Fibroblast of lung (primary cell): ENCODE data around the gene CDKN2AIP. TPM values are rescaled to one million over a fixed set of nuclear protein-coding genes. Genes with fewer than 3 reads are reported as not detected.

Source experiments
- DNase-seq, 2 donors: peaks; one replicate each; pipeline versions ENCODE4 v3.0.0 to v3.0.0-alpha.2; 2010; ENCODE audit warnings: low read depth in 2 of 2
- H2AFZ ChIP-seq: 2 replicates; pipeline ENCODE4 v1.5.1; 2012; ENCODE audit warnings: low read length, control low read depth, inconsistent platforms
- H3K27ac ChIP-seq: 2 replicates; pipeline ENCODE4 v1.5.1; 2011; ENCODE audit warnings: low read length, control low read depth; ENCODE audit not compliant: insufficient read depth
- H3K27me3 ChIP-seq: 2 replicates; pipeline ENCODE4 v1.5.1; 2011; ENCODE audit warnings: mild to moderate bottlenecking, low read length; ENCODE audit not compliant: control insufficient read depth, insufficient read depth
- H3K36me3 ChIP-seq: 2 replicates; pipeline ENCODE4 v1.5.1; 2011; ENCODE audit warnings: low read length; ENCODE audit not compliant: control insufficient read depth, insufficient read depth
- H3K4me1 ChIP-seq: 2 replicates; pipeline ENCODE4 v1.5.1; 2011; ENCODE audit warnings: low read length; ENCODE audit not compliant: control insufficient read depth, insufficient read depth; ENCODE audit errors: extremely low read depth
- H3K4me2 ChIP-seq: 2 replicates; pipeline ENCODE4 v1.5.1; 2011; ENCODE audit warnings: low read length, control low read depth; ENCODE audit not compliant: insufficient read depth; ENCODE audit errors: extremely low read depth
- H3K4me3 ChIP-seq, 4 experiments: fragments of 200-600 bp in 1 of 4; sonication (generic) in 1 of 4; replicated peaks in 1 of 4; 2 replicates each; pipeline ENCODE4 v1.5.1; 2011 to 2016; ENCODE audit warnings: low read length in 4 of 4, low read depth in 3 of 4, mild to moderate bottlenecking in 3 of 4, control low read depth in 2 of 4, inconsistent platforms in 1 of 4, mixed read lengths in 1 of 4; ENCODE audit not compliant: insufficient read depth in 1 of 4; ENCODE audit errors: control extremely low read depth in 1 of 4
- H3K79me2 ChIP-seq: 2 replicates; pipeline ENCODE4 v1.5.1; 2012; ENCODE audit warnings: mild to moderate bottlenecking, low read length, inconsistent platforms; ENCODE audit not compliant: control insufficient read depth, insufficient read depth
- H3K9ac ChIP-seq: 2 replicates; pipeline ENCODE4 v1.5.1; 2011; ENCODE audit warnings: mild to moderate bottlenecking, low read length, control low read depth; ENCODE audit not compliant: insufficient read depth
- H3K9me3 ChIP-seq: 2 replicates; pipeline ENCODE4 v1.5.1; 2012; ENCODE audit warnings: low read depth, low read length; ENCODE audit not compliant: control insufficient read depth, insufficient read depth
- H4K20me1 ChIP-seq: 2 replicates; pipeline ENCODE4 v1.5.1; 2011; ENCODE audit warnings: low read length; ENCODE audit not compliant: control insufficient read depth, insufficient read depth; ENCODE audit errors: extremely low read depth
- EZH2 ChIP-seq: IDR thresholded peaks from 2 replicates; pipeline ENCODE4 v1.5.1; 2012; ENCODE audit warnings: low read length, control low read depth, mild to moderate bottlenecking; ENCODE audit errors: missing control alignments
- polyA plus RNA-seq, 2 donors: library from polyadenylated mRNA; depleted of rRNA in 1 of 2; stranded (reverse) in 1 of 2; unstranded in 1 of 2; fragments of >200 nt; gene quantifications; 2 replicates each; pipeline ENCODE4 v1.2.1, GENCODE V29; 2011 to 2012; ENCODE audit warnings: missing spikeins in 1 of 2
- total RNA-seq: library from RNA; depleted of rRNA; stranded (reverse); fragments of >200 nt; gene quantifications from 2 replicates; pipeline ENCODE4 v1.2.1, GENCODE V29; 2014
- TF ChIP-seq, protein P1 (sequence below), 2 donors: IDR thresholded peaks in 1 of 2; conservative IDR thresholded peaks in 1 of 2; 1 replicate in 1 of 2; 2 replicates in 1 of 2; pipeline ENCODE4 v1.5.1; 2011 to 2012; ENCODE audit warnings: low read length in 2 of 2, control low read depth in 1 of 2, inconsistent platforms in 1 of 2, low read depth in 1 of 2, mild to moderate bottlenecking in 1 of 2

Gene CDKN2AIP
- total and polyA plus RNA-seq, 2 donors (not counting 1 experiment from before 2014, with no cell fraction given): 15.4 to 20.5 TPM

DNA sequence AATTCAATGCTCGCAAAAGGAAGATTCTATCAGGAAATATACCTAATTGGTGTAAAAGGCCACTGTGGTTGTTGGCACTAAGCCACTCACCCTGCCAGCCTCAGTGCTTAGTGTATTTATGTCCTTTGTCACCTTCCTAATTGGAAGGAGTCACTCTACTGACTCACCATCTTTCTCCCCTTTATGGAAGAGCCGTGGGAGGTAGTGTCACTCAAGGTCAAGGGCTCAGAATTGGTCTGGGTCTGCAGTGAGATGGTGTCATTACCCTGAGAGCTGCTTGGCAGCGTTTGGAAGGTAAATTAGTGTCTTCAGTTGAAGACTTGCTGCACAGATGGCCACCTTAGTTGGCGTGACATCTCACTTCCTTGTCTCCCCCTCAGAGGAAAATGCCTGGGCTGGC lies 41.7 kb upstream of the CDKN2AIP start:
- Histone ChIP-seq H4K20me1 (no peaks in the 10 kb centered on the region), H3K27me3 (no peaks in the 10 kb centered on the region), H3K4me2 (no peak overlapping the region), H3K79me2 (no peaks in the 10 kb centered on the region), H3K27ac (no peak overlapping the region), H3K9me3 (no peaks in the 10 kb centered on the region), H2AFZ (no peak overlapping the region), H3K4me1 (peaks cover 3% of the 10 kb centered on the region), H3K4me3 (no peak overlapping the region), H3K36me3 (no peaks in the 10 kb centered on the region), H3K9ac (no peak overlapping the region)
- DNase-seq: peak in 1 of 2 donors; percentile 22
- TF ChIP-seq, protein P1, sequence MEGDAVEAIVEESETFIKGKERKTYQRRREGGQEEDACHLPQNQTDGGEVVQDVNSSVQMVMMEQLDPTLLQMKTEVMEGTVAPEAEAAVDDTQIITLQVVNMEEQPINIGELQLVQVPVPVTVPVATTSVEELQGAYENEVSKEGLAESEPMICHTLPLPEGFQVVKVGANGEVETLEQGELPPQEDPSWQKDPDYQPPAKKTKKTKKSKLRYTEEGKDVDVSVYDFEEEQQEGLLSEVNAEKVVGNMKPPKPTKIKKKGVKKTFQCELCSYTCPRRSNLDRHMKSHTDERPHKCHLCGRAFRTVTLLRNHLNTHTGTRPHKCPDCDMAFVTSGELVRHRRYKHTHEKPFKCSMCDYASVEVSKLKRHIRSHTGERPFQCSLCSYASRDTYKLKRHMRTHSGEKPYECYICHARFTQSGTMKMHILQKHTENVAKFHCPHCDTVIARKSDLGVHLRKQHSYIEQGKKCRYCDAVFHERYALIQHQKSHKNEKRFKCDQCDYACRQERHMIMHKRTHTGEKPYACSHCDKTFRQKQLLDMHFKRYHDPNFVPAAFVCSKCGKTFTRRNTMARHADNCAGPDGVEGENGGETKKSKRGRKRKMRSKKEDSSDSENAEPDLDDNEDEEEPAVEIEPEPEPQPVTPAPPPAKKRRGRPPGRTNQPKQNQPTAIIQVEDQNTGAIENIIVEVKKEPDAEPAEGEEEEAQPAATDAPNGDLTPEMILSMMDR (conservative IDR thresholded peaks at IDR 0.05 in 1 of 2, IDR thresholded peaks at IDR 0.05 in 1 of 2; ENCODE audit: low read depth in 1 of 2, low read length in 2 of 2): no peak
- TF ChIP-seq EZH2: no peak

DNA sequence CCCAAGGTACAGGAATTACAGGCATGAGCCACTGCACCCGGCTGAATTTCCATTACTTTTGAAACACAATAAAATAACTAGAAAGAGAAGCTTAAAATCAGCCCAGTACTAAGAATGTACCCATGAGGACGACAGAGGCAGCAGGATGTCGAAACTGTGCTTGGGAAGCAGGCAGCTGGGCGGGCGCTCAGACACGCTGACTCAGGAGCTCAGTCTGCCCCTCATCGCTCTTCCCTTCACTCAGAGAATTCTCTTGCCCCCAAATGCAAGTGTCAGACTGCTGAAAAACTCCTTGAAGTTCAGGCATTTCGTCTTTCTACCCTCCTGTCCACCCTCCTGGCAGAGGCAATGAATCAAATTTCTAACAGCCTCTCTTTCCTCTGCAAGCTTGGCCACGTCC lies 41.0 kb upstream of the CDKN2AIP start:
- H3K4me1 ChIP-seq: no peaks in the 10 kb centered on the region

DNA sequence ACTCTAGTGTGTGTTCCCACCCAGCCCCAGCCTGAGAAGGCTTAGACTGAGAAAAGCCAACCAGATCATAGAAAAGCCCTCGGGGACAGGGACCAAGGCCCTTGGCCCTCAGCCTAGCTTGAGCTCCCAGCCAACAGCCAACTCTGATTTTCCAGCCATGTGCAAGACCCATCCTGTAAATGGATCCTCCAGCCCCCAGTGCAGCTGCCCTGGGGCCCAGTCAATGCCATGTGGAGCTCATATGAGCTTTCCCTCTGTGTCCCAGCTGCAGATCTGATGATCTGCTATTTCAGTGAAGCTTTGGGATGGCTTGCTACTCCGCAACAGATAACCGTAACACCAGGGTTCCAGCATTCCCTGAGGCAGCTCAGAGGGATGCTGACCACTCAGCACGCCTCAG lies 40.5 kb upstream of the CDKN2AIP start:
- Histone ChIP-seq H3K9me3 (no peaks in the 10 kb centered on the region), H3K4me2 (no peak overlapping the region), H3K27ac (no peak overlapping the region), H3K36me3 (no peaks in the 10 kb centered on the region), H3K9ac (no peak overlapping the region), H2AFZ (no peak overlapping the region), H3K79me2 (no peaks in the 10 kb centered on the region), H3K4me1 (no peaks in the 10 kb centered on the region), H4K20me1 (no peaks in the 10 kb centered on the region), H3K27me3 (no peaks in the 10 kb centered on the region), H3K4me3 (no peak overlapping the region)
- TF ChIP-seq, protein P1 (conservative IDR thresholded peaks at IDR 0.05 in 1 of 2, IDR thresholded peaks at IDR 0.05 in 1 of 2; ENCODE audit: low read depth in 1 of 2, low read length in 2 of 2): no peak
- no peak for DNase-seq

More for the DNA sequence above, 41.0 kb upstream of the CDKN2AIP start:
- Histone ChIP-seq H2AFZ (no peak overlapping the region), H3K9ac (no peak overlapping the region), H3K36me3 (no peaks in the 10 kb centered on the region), H3K27ac (no peak overlapping the region), H3K4me2 (no peak overlapping the region), H3K27me3 (no peaks in the 10 kb centered on the region), H4K20me1 (no peaks in the 10 kb centered on the region), H3K9me3 (no peaks in the 10 kb centered on the region), H3K4me3 (no peak overlapping the region), H3K79me2 (no peaks in the 10 kb centered on the region)
- no peak for TF ChIP-seq EZH2
- DNase-seq: no peak
